HepG2 (cell line): ENCODE measurements around the gene TRIP6.

ENCODE experiments used
- BHLHE40 ChIP-seq: IDR thresholded peaks from 2 replicates; pipeline ENCODE4 v1.6.1; 2011; ENCODE audit warnings: low read length, improper control_type of control experiment
- E2F1 ChIP-seq: sonication (generic); formaldehyde crosslinking; IDR thresholded peaks from 2 replicates; pipeline ENCODE4 v1.5.0; 2020; ENCODE audit warnings: missing genetic modification reagents
- HMGA1 ChIP-seq: sonication (generic); formaldehyde crosslinking; conservative IDR thresholded peaks from 2 replicates; pipeline ENCODE4 v1.4.0; 2020; ENCODE audit warnings: missing genetic modification reagents
- MYC ChIP-seq: sonication (generic); formaldehyde crosslinking; IDR thresholded peaks from 2 replicates; pipeline ENCODE4 v1.9.0; 2021; ENCODE audit warnings: missing genetic modification reagents, borderline replicate concordance
- RAD21 ChIP-seq: fragments of 450-650 bp; formaldehyde crosslinking; IDR thresholded peaks from 2 replicates; pipeline ENCODE4 v1.5.0; 2020; ENCODE audit warnings: mild to moderate bottlenecking
- SALL1 ChIP-seq: sonication (generic); formaldehyde crosslinking; IDR thresholded peaks from 2 replicates; pipeline ENCODE4 v1.8.0; 2022; ENCODE audit warnings: mild to moderate bottlenecking, missing genetic modification reagents
- YY1 ChIP-seq: IDR thresholded peaks from 2 replicates; pipeline ENCODE4 v1.6.1; 2011; ENCODE audit warnings: low read length, low read depth, moderate library complexity, mild to moderate bottlenecking; ENCODE audit not compliant: insufficient read depth, insufficient replicate concordance
- ZNF24 ChIP-seq: fragments of 450-650 bp; IDR thresholded peaks from 2 replicates; pipeline ENCODE4 v1.6.1; 2017; ENCODE audit warnings: antibody characterized with exemption, mild to moderate bottlenecking
- ZNF274 ChIP-seq: sonication (generic); formaldehyde crosslinking; IDR thresholded peaks from 2 replicates; pipeline ENCODE4 v1.5.1; 2020; ENCODE audit warnings: mild to moderate bottlenecking, missing genetic modification reagents

GRCh38 chr7:100878685-100879084 lies 11.5 kb downstream of the TRIP6 start:
- TF ChIP-seq ZNF274 (no peak), RAD21 (no peak), SALL1 (no peak), E2F1 (CRISPR knock-in tag) (no peak), ZNF24 (no peak), YY1 (no peak), BHLHE40 (no peak), HMGA1 (CRISPR knock-in tag) (no peak), MYC (no peak)
